Measurements from ENCODE around the gene COG3. TPM values are rescaled to one million over a fixed set of nuclear protein-coding genes. Genes with fewer than 3 reads are reported as not detected.

The COG3 gene
- total RNA-seq, 1 donor from 2014 or later, result 23.8 TPM

DNA sequence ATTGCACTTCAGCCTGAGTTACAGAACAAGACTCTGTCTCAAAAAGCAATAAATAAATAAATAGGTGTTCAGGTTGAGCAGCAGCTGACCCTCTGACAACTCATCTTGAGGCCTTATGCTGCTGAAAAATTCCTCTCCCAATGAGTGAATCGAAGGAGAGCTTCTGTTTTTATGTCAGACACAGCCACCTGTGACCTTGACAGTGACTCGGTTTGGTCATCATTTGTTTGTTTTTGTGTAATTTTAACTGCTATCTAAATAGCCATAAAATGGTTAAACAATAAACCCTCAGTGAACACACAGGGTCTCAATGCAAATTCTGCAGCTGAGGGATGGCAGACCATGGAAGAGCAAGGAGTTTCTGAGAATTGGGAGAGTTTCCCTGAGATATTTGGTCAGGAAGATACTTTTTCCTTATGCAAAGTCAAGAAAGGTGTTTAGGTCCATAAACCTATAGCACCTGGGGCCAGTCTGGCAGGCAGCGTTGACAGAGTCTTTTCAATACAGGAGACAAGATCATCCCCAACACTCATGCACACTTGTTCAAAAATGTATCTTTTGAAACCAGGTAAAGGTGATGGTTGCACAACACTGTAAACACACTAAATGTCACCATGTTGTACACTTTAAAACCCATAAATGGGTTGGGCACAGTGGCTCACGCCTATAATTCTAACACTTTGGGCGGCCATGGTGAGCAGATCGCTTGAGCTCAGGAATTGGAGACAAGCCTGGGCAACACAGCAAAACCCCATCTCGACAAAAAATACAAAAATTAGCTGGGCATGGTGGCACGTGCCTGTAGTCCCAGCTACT lies 30.0 kb upstream of the COG3 start:
- no peaks in the 10 kb centered on the region for H3K36me3 Mint-ChIP-seq (ENCODE audit: low read depth)
- H3K27me3 Mint-ChIP-seq (ENCODE audit: low read depth), result no peaks in the 10 kb centered on the region

DNA sequence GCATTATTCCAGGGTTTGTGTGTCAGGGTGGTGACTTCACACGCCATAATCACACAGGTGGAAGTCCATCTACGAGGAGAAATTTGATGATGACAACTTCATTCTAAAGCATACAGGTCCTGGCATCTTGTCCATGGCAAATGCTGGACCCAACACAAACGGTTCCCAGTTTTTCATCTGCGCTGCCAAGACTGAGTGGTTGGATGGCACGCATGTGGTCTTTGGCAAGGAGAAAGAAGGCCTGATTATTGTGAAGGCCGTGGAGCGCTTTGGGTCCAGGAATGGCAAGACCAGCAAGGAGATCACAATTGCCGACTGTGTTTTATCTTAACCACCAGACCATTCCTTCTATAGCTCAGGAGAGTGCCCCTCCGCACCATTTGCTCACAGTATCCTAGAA lies 28.4 kb upstream of the COG3 start:
- no peak overlapping the region for H3K4me3 Mint-ChIP-seq (ENCODE audit: unreplicated experiment)
- no peaks in the 10 kb centered on the region for H3K27me3 Mint-ChIP-seq (ENCODE audit: low read depth)
- H3K4me1 Mint-ChIP-seq (ENCODE audit: low read depth), result peaks cover 23% of the 10 kb centered on the region
- H3K9me3 Mint-ChIP-seq (ENCODE audit: low read depth), result no peaks in the 10 kb centered on the region
- H3K27ac Mint-ChIP-seq (ENCODE audit: unreplicated experiment), result no peak overlapping the region
- TF ChIP-seq, protein P1, sequence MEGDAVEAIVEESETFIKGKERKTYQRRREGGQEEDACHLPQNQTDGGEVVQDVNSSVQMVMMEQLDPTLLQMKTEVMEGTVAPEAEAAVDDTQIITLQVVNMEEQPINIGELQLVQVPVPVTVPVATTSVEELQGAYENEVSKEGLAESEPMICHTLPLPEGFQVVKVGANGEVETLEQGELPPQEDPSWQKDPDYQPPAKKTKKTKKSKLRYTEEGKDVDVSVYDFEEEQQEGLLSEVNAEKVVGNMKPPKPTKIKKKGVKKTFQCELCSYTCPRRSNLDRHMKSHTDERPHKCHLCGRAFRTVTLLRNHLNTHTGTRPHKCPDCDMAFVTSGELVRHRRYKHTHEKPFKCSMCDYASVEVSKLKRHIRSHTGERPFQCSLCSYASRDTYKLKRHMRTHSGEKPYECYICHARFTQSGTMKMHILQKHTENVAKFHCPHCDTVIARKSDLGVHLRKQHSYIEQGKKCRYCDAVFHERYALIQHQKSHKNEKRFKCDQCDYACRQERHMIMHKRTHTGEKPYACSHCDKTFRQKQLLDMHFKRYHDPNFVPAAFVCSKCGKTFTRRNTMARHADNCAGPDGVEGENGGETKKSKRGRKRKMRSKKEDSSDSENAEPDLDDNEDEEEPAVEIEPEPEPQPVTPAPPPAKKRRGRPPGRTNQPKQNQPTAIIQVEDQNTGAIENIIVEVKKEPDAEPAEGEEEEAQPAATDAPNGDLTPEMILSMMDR (IDR thresholded peaks at IDR 0.05), result no peak
- no peaks in the 10 kb centered on the region for H3K36me3 Mint-ChIP-seq (ENCODE audit: low read depth)
- no peak for DNase-seq (ENCODE audit: low spot score)

More for the DNA sequence above, 30.0 kb upstream of the COG3 start:
- Mint-ChIP-seq H3K4me3 (ENCODE audit: unreplicated experiment) (no peak overlapping the region), H3K9me3 (ENCODE audit: low read depth) (peaks cover 3% of the 10 kb centered on the region), H3K27ac (ENCODE audit: unreplicated experiment) (no peak overlapping the region), H3K4me1 (ENCODE audit: low read depth) (peaks cover 7% of the 10 kb centered on the region)
- TF ChIP-seq, protein P1 (IDR thresholded peaks at IDR 0.05), result no peak
- no peak for DNase-seq (ENCODE audit: low spot score)

DNA sequence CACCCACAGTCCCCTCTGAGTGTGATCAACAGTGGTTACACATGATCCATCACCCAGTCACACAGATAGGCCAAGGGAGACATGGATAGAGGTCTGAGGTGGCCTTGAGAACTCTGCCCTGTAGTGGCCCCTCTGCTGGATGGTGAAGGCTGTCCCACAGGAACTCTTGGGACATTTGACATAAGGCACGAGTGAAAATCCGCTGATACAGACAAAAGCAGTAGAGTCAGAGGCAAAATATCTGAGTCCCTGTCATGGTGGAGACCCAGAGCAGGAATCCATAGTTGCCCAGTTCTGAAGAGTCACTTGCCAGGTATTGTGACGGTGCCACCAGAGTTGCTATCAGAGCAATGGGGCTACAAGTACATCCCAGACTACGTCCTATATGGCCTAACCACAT lies 27.8 kb upstream of the COG3 start:
- H3K27me3 Mint-ChIP-seq (ENCODE audit: low read depth), result no peaks in the 10 kb centered on the region
- H3K4me1 Mint-ChIP-seq (ENCODE audit: low read depth), result peaks cover 29% of the 10 kb centered on the region
- H3K9me3 Mint-ChIP-seq (ENCODE audit: low read depth), result no peaks in the 10 kb centered on the region
- H3K36me3 Mint-ChIP-seq (ENCODE audit: low read depth), result no peaks in the 10 kb centered on the region
- TF ChIP-seq, protein P1 (IDR thresholded peaks at IDR 0.05), result no peak
- no peak for DNase-seq (ENCODE audit: low spot score)
- no peak overlapping the region for H3K27ac Mint-ChIP-seq (ENCODE audit: unreplicated experiment)
- no peak overlapping the region for H3K4me3 Mint-ChIP-seq (ENCODE audit: unreplicated experiment)

DNA sequence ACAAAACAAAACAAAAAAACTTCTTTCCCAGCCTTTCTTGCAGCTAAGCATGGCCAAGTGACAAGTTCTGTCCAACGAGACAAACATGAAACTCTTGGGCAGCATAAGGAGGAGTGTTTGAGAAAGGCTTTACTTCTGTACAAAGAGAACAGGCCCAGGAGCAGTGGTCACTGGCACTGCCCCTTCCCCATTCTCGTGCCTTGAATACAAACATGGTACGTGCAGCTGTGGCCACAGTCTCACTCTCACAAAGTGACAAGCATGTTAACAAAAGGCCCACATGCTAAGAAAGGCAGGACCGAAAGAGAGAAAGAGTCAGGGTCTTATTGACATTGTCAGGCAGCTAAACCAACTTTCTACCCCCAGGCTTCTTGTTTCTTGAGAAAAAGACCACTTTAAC lies 26.8 kb upstream of the COG3 start:
- no peak overlapping the region for H3K27ac Mint-ChIP-seq (ENCODE audit: unreplicated experiment)
- H3K27me3 Mint-ChIP-seq (ENCODE audit: low read depth), result no peaks in the 10 kb centered on the region
- TF ChIP-seq, protein P1 (IDR thresholded peaks at IDR 0.05), result no peak
- no peaks in the 10 kb centered on the region for H3K36me3 Mint-ChIP-seq (ENCODE audit: low read depth)
- peaks cover 32% of the 10 kb centered on the region for H3K4me1 Mint-ChIP-seq (ENCODE audit: low read depth)
- DNase-seq (ENCODE audit: low spot score), result no peak
- H3K4me3 Mint-ChIP-seq (ENCODE audit: unreplicated experiment), result no peak overlapping the region
- no peaks in the 10 kb centered on the region for H3K9me3 Mint-ChIP-seq (ENCODE audit: low read depth)

DNA sequence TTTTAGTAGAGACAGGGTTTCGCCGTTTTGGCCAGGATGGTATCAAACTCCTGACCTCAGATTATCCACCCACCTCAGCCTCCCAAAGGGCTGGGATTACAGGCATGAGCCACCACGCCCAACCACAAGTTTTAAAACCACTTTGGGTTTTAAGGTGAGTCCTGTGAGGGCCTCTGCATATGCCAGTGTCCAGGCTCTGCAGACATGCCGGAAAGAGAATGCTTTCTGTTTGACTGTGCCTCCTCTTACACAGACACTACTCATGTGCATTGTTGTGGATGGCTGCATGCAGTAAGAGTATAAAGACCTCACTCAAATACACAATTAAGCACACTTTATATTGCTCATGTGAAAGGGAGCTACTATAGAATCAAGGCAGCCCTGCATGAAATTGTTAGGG lies 25.7 kb upstream of the COG3 start:
- TF ChIP-seq, protein P1 (IDR thresholded peaks at IDR 0.05), result no peak
- Mint-ChIP-seq H3K27ac (ENCODE audit: unreplicated experiment) (no peak overlapping the region), H3K4me3 (ENCODE audit: unreplicated experiment) (no peak overlapping the region), H3K9me3 (ENCODE audit: low read depth) (no peaks in the 10 kb centered on the region), H3K36me3 (ENCODE audit: low read depth) (no peaks in the 10 kb centered on the region), H3K27me3 (ENCODE audit: low read depth) (peaks cover 4% of the 10 kb centered on the region), H3K4me1 (ENCODE audit: low read depth) (peaks cover 32% of the 10 kb centered on the region)
- no peak for DNase-seq (ENCODE audit: low spot score)
